IMR-90 (cell line): ENCODE data around the gene DCP2. TPM values are rescaled to one million over a fixed set of nuclear protein-coding genes. Genes with fewer than 3 reads are reported as not detected.

Source experiments
- ATAC-seq: fragments of 200-7000 bp; cut with Tn5 transposase; 2 replicates; pipeline ENCODE4 v1.9.1; 2020; ENCODE audit warnings: low read depth, mild to moderate bottlenecking, moderate library complexity
- BruUV-seq: library from RNA; stranded (reverse); fragments of 400-500 nt; replicated peaks from 2 replicates; lab custom pipeline; 2021; lab: Mats Ljungman, UMichigan
- CTCF ChIA-PET: fragments of 300-600 bp; formaldehyde crosslinking; extraction: SDS; loops from one replicate; lab custom pipeline; 2021; ENCODE audit warnings: antibody characterized with exemption; lab: Yijun Ruan, JAX
- POLR2A ChIA-PET: fragments of 300-600 bp; sonication (Branson Sonifier 250); formaldehyde crosslinking; loops from one replicate; lab custom pipeline; 2022; ENCODE audit warnings: antibody characterized with exemption; ENCODE audit not compliant: unreplicated experiment; lab: Charles Lee
- DNase-seq: peaks from one replicate; pipeline ENCODE4 v3.0.0; 2013
- H2AFZ ChIP-seq: replicated peaks from 2 replicates; pipeline ENCODE3; 2013; ENCODE audit warnings: low read length, mild to moderate bottlenecking; ENCODE audit not compliant: poor library complexity
- H2AK5ac ChIP-seq: 2 replicates; pipeline ENCODE4 v1.6.1; 2013; ENCODE audit warnings: low read depth, low read length, inconsistent platforms
- H2AK9ac ChIP-seq: replicated peaks from 2 replicates; pipeline ENCODE3; 2013; ENCODE audit warnings: mild to moderate bottlenecking, low read depth, low read length, moderate library complexity; ENCODE audit not compliant: poor library complexity
- H2BK120ac ChIP-seq: 2 replicates; pipeline ENCODE4 v1.6.1; 2013; ENCODE audit warnings: low read depth, low read length, inconsistent platforms
- H2BK15ac ChIP-seq: 3 replicates; pipeline ENCODE4 v1.6.1; 2013; ENCODE audit warnings: low read depth, low read length, inconsistent platforms
- H2BK20ac ChIP-seq: 2 replicates; pipeline ENCODE4 v1.6.1; 2013; ENCODE audit warnings: low read depth, mild to moderate bottlenecking, inconsistent platforms, low read length, moderate library complexity
- H2BK5ac ChIP-seq: 2 replicates; pipeline ENCODE4 v1.6.1; 2013; ENCODE audit warnings: mild to moderate bottlenecking, low read depth, low read length, inconsistent platforms; ENCODE audit not compliant: poor library complexity, severe bottlenecking
- H3K14ac ChIP-seq: replicated peaks from 2 replicates; pipeline ENCODE4 v1.6.1; 2013; ENCODE audit warnings: low read depth, low read length, inconsistent platforms
- H3K18ac ChIP-seq: 2 replicates; pipeline ENCODE4 v1.6.1; 2013; ENCODE audit warnings: low read depth, low read length, control low read depth
- H3K23ac ChIP-seq: 2 replicates; pipeline ENCODE4 v1.6.1; 2013; ENCODE audit warnings: low read depth, low read length, inconsistent platforms
- H3K27ac ChIP-seq: 2 replicates; pipeline ENCODE4 v1.5.1; 2013; ENCODE audit warnings: mild to moderate bottlenecking, control low read depth, low read length; ENCODE audit not compliant: insufficient read depth
- H3K27me3 ChIP-seq: 2 replicates; pipeline ENCODE4 v1.6.1; 2013; ENCODE audit warnings: low read length; ENCODE audit not compliant: control insufficient read depth, insufficient read depth
- H3K36me3 ChIP-seq: 2 replicates; pipeline ENCODE4 v1.6.1; 2013; ENCODE audit warnings: low read length, mixed read lengths; ENCODE audit not compliant: control insufficient read depth, insufficient read depth
- H3K4ac ChIP-seq: 2 replicates; pipeline ENCODE4 v1.6.1; 2013; ENCODE audit warnings: low read depth, low read length, inconsistent platforms
- H3K4me1 ChIP-seq: 2 replicates; pipeline ENCODE4 v1.6.1; 2013; ENCODE audit warnings: low read length, mixed read lengths; ENCODE audit not compliant: control insufficient read depth, insufficient read depth
- H3K4me2 ChIP-seq: 2 replicates; pipeline ENCODE4 v1.6.1; 2013; ENCODE audit warnings: low read depth, mild to moderate bottlenecking, control low read depth, low read length, moderate library complexity
- H3K4me3 ChIP-seq: 2 replicates; pipeline ENCODE4 v1.5.1; 2013; ENCODE audit warnings: low read depth, mild to moderate bottlenecking, control low read depth, low read length, moderate library complexity; ENCODE audit not compliant: insufficient read depth
- H3K56ac ChIP-seq: 2 replicates; pipeline ENCODE4 v1.6.1; 2013; ENCODE audit warnings: low read length, inconsistent platforms; ENCODE audit not compliant: insufficient read depth; ENCODE audit errors: extremely low read depth
- H3K79me1 ChIP-seq, 2 experiments: 2 replicates each; pipeline ENCODE4 v1.6.1; 2013; ENCODE audit warnings: low read length in 2 of 2, inconsistent platforms in 1 of 2, low read depth in 1 of 2
- H3K9ac ChIP-seq: 2 replicates; pipeline ENCODE4 v1.6.1; 2013; ENCODE audit warnings: low read depth, low read length, control low read depth
- H3K9me1 ChIP-seq: 2 replicates; pipeline ENCODE4 v1.6.1; 2013; ENCODE audit warnings: low read length, inconsistent platforms; ENCODE audit not compliant: insufficient read depth
- H3K9me3 ChIP-seq: 2 replicates; pipeline ENCODE4 v1.6.1; 2013; ENCODE audit warnings: low read length; ENCODE audit not compliant: control insufficient read depth, insufficient read depth
- H4K20me1 ChIP-seq: 2 replicates; pipeline ENCODE4 v1.6.1; 2013; ENCODE audit warnings: low read length, inconsistent platforms; ENCODE audit not compliant: insufficient read depth
- H4K5ac ChIP-seq: 2 replicates; pipeline ENCODE4 v1.6.1; 2013; ENCODE audit warnings: mild to moderate bottlenecking, low read depth, low read length, control low read depth
- H4K8ac ChIP-seq, 2 experiments: 2 replicates each; pipeline ENCODE4 v1.6.1; 2013; ENCODE audit warnings: low read depth in 2 of 2, low read length in 2 of 2, control low read depth in 1 of 2, inconsistent platforms in 1 of 2
- H4K91ac ChIP-seq: 2 replicates; pipeline ENCODE4 v1.6.1; 2013; ENCODE audit warnings: low read depth, low read length, inconsistent platforms; ENCODE audit not compliant: insufficient read depth
- CEBPB ChIP-seq: IDR thresholded peaks from 2 replicates; pipeline ENCODE4 v1.6.1; 2012; ENCODE audit warnings: low read depth, low read length, improper control_type of control experiment
- CTCF ChIP-seq: conservative IDR thresholded peaks from 2 replicates; pipeline ENCODE4 v1.5.1; 2012; ENCODE audit warnings: mild to moderate bottlenecking, low read depth, low read length, improper control_type of control experiment
- MAZ ChIP-seq: IDR thresholded peaks from 2 replicates; pipeline ENCODE4 v1.6.1; 2012; ENCODE audit warnings: low read depth, mild to moderate bottlenecking, low read length, improper control_type of control experiment, moderate library complexity, borderline replicate concordance
- NFE2L2 ChIP-seq: fragments of 150-350 bp; IDR thresholded peaks from 2 replicates; pipeline ENCODE4 v1.6.1; 2016; ENCODE audit warnings: low read depth, mild to moderate bottlenecking, low read length
- RAD21 ChIP-seq: IDR thresholded peaks from 2 replicates; pipeline ENCODE4 v1.6.1; 2012; ENCODE audit warnings: low read length, improper control_type of control experiment
- SMC3 ChIP-seq: fragments of 150-350 bp; IDR thresholded peaks from 2 replicates; pipeline ENCODE4 v1.6.1; 2016; ENCODE audit warnings: low read depth, mild to moderate bottlenecking, antibody characterized with exemption, low read length, moderate library complexity
- WGBS, 2 experiments: methylation state at CpG; one replicate each; pipeline versions ENCODE4 v1.1.5 to v1.1.7; 2013; ENCODE audit warnings: missing lambda C conversion rate in 2 of 2; ENCODE audit not compliant: insufficient read length in 1 of 2; ENCODE audit errors: extremely low coverage in 2 of 2; 5-methylcytosine and 5-hydroxymethylcytosine counted together
- dilution Hi-C: fragments of 300-500 bp; cut with HindIII; formaldehyde crosslinking; loops from one replicate; pipeline ENCODE4 v1.14.3; 2018; ENCODE audit warnings: low sequenced_read_pairs; ENCODE audit not compliant: unreplicated experiment
- in situ Hi-C: fragments of 300-500 bp; cut with MboI; formaldehyde crosslinking; loops from 3 replicates; pipeline ENCODE4 v1.14.3; 2019; ENCODE audit warnings: low sequenced_read_pairs, inconsistent platforms, mixed read lengths
- intact Hi-C: fragments of 100-400 bp; cut with micrococcal nuclease; formaldehyde crosslinking; loops from 2 replicates; pipeline ENCODE4 v1.10.0; 2022
- polyA plus RNA-seq, 3 experiments: library from polyadenylated mRNA; depleted of rRNA; stranded (reverse); fragments of >200 nt; gene quantifications; 2 replicates each; pipeline ENCODE4 v1.2.3, GENCODE V29; 2012; ENCODE audit warnings: low replicate concordance in 1 of 3
- total RNA-seq: library from RNA; depleted of rRNA; stranded (reverse); fragments of >200 nt; gene quantifications from 2 replicates; pipeline ENCODE4 v1.2.3, GENCODE V29; 2012

The DCP2 gene
- total and polyA plus RNA-seq, 2 of the 4 experiments (the other 2 are of a cell fraction): 6.9 to 18.6 TPM

- H3K4ac ChIP-seq: no peak overlapping the region
- H2AK5ac ChIP-seq: no peak overlapping the region
- no peak overlapping the region for H2BK15ac ChIP-seq
- H3K4me2 ChIP-seq: no peak overlapping the region
- dilution Hi-C loops (no loop called here), in situ Hi-C loops (no loop called here), intact Hi-C loops (no loop called here)
- no peak for ATAC-seq
- H3K79me1 ChIP-seq: peaks cover 13 to 21% of the 10 kb centered on the region in 2 experiments
- no peak overlapping the region for H3K56ac ChIP-seq
- DNase-seq: no peak
- H4K5ac ChIP-seq: no peak overlapping the region
- H3K14ac ChIP-seq: no peak overlapping the region
- H3K9me1 ChIP-seq: peaks cover 17% of the 10 kb centered on the region
- no peak overlapping the region for H4K91ac ChIP-seq
- no peaks in the 10 kb centered on the region for H3K9me3 ChIP-seq
- no peak overlapping the region for H4K8ac ChIP-seq
- H3K4me3 ChIP-seq: no peak overlapping the region
- no peaks in the 10 kb centered on the region for H3K27me3 ChIP-seq
- H3K18ac ChIP-seq: no peak overlapping the region
- H3K9ac ChIP-seq: no peak overlapping the region
- H2BK5ac ChIP-seq: no peak overlapping the region
- no TSS peak for BruUV-seq
- no peak overlapping the region for H2AK9ac ChIP-seq
- H2AFZ ChIP-seq: no peak overlapping the region
- no peak overlapping the region for H3K23ac ChIP-seq
- H3K27ac ChIP-seq: no peak overlapping the region
- H2BK120ac ChIP-seq: no peak overlapping the region
- H2BK20ac ChIP-seq: no peak overlapping the region
- ChIA-PET POLR2A (no interaction called here), CTCF (no interaction called here)
- H3K36me3 ChIP-seq: peaks cover 31% of the 10 kb centered on the region
- H4K20me1 ChIP-seq: no peaks in the 10 kb centered on the region
- TF ChIP-seq RAD21 (no peak), SMC3 (no peak), NFE2L2 (no peak), MAZ (no peak), CTCF (no peak), CEBPB (no peak)
- H3K4me1 ChIP-seq: peaks cover 2% of the 10 kb centered on the region; the same call in 1 of the 2 replicates
- WGBS, 2 experiments: 92% methylated on average over 6 of the region's 8 CpGs; no CpG with 5 or more reads in 1 of the 2 experiments
Observed at GRCh38 chr5:113027015-113027414, 50.4 kb downstream of the DCP2 start.
